ENCODE data around the gene AXIN1. TPM values are rescaled to one million over a fixed set of nuclear protein-coding genes. Genes with fewer than 3 reads are reported as not detected.

Gene AXIN1
- total and polyA plus RNA-seq, 9 of the 15 experiments (the other 6 are each of a cell fraction or from before 2014, with no cell fraction given): 0.42 to 58.0 (median 25.9) TPM

DNA sequence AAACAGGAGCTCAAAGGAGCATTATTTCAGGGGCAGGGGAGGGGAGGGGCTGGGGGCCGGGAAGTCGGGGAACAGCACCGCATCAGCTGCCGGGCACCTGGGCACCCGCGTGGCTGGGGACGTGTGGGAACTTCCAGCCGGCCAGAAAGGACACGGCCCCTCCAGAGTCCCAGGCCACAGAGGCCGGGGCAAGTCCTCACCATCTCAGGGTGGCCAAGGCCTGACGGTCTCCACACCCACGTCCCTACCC is 28.2 kb upstream of the AXIN1 start:
- Histone ChIP-seq H3K27me3 (ENCODE audit: control insufficient read depth in 2 of 2, insufficient read depth in 2 of 2, low read length in 2 of 2) (no peaks in the 10 kb centered on the region), H2AFZ (ENCODE audit: low read depth, low read length) (no peak overlapping the region), H3K9me1 (ENCODE audit: control insufficient read depth, insufficient read depth, low read length) (no peaks in the 10 kb centered on the region), H3K27ac (ENCODE audit: extremely low read depth, low read depth, low read length) (peak overlapping the region; percentile 75), H3K79me2 (ENCODE audit: control insufficient read depth, insufficient read depth, low read length) (peaks cover 33% of the 10 kb centered on the region), H3K36me3 (ENCODE audit: control insufficient read depth, insufficient read depth, low read length) (peaks cover 21% of the 10 kb centered on the region; the same call in 2 of the 3 replicates), H3K4me3 (peak overlapping the region; percentile 94), H4K20me1 (replicated peaks; ENCODE audit: control insufficient read depth, insufficient read depth, low read length) (no peaks in the 10 kb centered on the region), H3K4me1 (replicated peaks in 1 of 2; ENCODE audit: control insufficient read depth in 2 of 2, insufficient read depth in 2 of 2, low read length in 2 of 2) (peaks cover 0 to 64% of the 10 kb centered on the region in 2 experiments; a peak in 3 of 5 replicates), H3K9me3 (replicated peaks; ENCODE audit: control insufficient read depth, insufficient read depth, low read depth, low read length) (no peaks in the 10 kb centered on the region), H3K4me2 (ENCODE audit: insufficient read depth, low read length) (peak overlapping the region; percentile 65), H3K9ac (ENCODE audit: insufficient read depth in 1 of 2, low read depth in 2 of 2, low read length in 2 of 2) (peak overlapping the region; percentile 80 to 88; a peak in 3 of 4 replicates)
- POLR2A ChIA-PET: interaction anchor here (0.6 kb wide), 1 partner anchor 62 kb away, joined by 3 read pairs; no protein-coding TSS in a partner anchor
- TF ChIP-seq FOXP1 (CRISPR knock-in tag; IDR thresholded peaks at IDR 0.05) (no peak), POLR2G (IDR thresholded peaks at IDR 0.05; ENCODE audit: low read depth, low read length) (no peak), MBD1 (CRISPR knock-in tag; IDR thresholded peaks at IDR 0.05) (no peak), ZC3H4 (CRISPR knock-in tag; IDR thresholded peaks at IDR 0.05; ENCODE audit: borderline replicate concordance) (no peak), SMARCA4 (IDR thresholded peaks at IDR 0.05) (no peak), ZNF133 (CRISPR knock-in tag; IDR thresholded peaks at IDR 0.05) (no peak), ZNF79 (CRISPR knock-in tag; IDR thresholded peaks at IDR 0.05; ENCODE audit: low read depth) (no peak), TBP (optimal IDR thresholded peaks at IDR 0.05; ENCODE audit: low read depth, low read length) (no peak), ZFPM2 (CRISPR knock-in tag; IDR thresholded peaks at IDR 0.05) (no peak), JUND (IDR thresholded peaks at IDR 0.05; ENCODE audit: borderline replicate concordance, low read depth, low read length) (no peak), JUND (tag; IDR thresholded peaks at IDR 0.05; ENCODE audit: borderline replicate concordance, low read depth, low read length) (no peak), E4F1 (CRISPR knock-in tag; IDR thresholded peaks at IDR 0.05; ENCODE audit: borderline replicate concordance) (no peak), GTF2F1 (IDR thresholded peaks at IDR 0.05; ENCODE audit: low read depth, low read length) (no peak), TCF3 (CRISPR knock-in tag; IDR thresholded peaks at IDR 0.05) (no peak), KAT8 (IDR thresholded peaks at IDR 0.05; ENCODE audit: low read depth) (no peak)
- TF ChIP-seq, protein P1, sequence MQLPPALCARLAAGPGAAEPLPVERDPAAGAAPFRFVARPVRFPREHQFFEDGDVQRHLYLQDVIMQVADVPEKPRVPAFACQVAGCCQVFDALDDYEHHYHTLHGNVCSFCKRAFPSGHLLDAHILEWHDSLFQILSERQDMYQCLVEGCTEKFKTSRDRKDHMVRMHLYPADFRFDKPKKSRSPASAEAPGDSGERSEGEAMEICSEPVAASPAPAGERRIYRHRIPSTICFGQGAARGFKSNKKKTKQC (CRISPR knock-in tag; IDR thresholded peaks at IDR 0.05): no peak
- TF ChIP-seq, protein P2, sequence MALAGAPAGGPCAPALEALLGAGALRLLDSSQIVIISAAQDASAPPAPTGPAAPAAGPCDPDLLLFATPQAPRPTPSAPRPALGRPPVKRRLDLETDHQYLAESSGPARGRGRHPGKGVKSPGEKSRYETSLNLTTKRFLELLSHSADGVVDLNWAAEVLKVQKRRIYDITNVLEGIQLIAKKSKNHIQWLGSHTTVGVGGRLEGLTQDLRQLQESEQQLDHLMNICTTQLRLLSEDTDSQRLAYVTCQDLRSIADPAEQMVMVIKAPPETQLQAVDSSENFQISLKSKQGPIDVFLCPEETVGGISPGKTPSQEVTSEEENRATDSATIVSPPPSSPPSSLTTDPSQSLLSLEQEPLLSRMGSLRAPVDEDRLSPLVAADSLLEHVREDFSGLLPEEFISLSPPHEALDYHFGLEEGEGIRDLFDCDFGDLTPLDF (CRISPR knock-in tag; IDR thresholded peaks at IDR 0.05): no peak
- intact Hi-C loops (cut with micrococcal nuclease): no loop called here
- BruUV-seq (replicated peaks): no TSS peak
- in situ Hi-C loops (cut with MboI): no loop called here
- WGBS (ENCODE audit: insufficient coverage, low coverage, missing lambda C conversion rate): 0% methylated on average over 2 of the region's 12 CpGs
- no peak for FAIRE-seq
- peak; percentile 57 for ATAC-seq
- CTCF ChIA-PET (ENCODE audit: low intra/inter-chr PET ratio): interaction anchor here (0.9 kb wide), 1 partner anchor 10 kb away, joined by 3 read pairs; the partner anchor contains the start of gene MRPL28
- no peak for DNase-seq (ENCODE audit: extremely low read depth in 1 of 4, low spot score in 3 of 4)

Data from K562 (cell line).